Cardiac fibroblast (primary cell): ENCODE data around the gene USP5.
"Not testable (repeated sequence)": the region's sequence is repeated elsewhere in the genome, so short reads cannot be mapped to it uniquely, and the experiment has no call there.

ENCODE experiments used
- DNase-seq, 2 donors: peaks; one replicate each; pipeline versions ENCODE4 v3.0.0 to v3.0.0-alpha.2; 2010; ENCODE audit warnings: low read depth in 2 of 2
- H3K4me3 ChIP-seq, 2 donors: replicated peaks in 1 of 2; 1 replicate in 1 of 2; 2 replicates in 1 of 2; pipeline ENCODE4 v1.5.1; 2011; ENCODE audit warnings: low read depth in 2 of 2, low read length in 2 of 2, mild to moderate bottlenecking in 2 of 2, moderate library complexity in 1 of 2
- TF ChIP-seq, protein P1 (sequence below): IDR thresholded peaks from one replicate; pipeline ENCODE4 v1.5.1; 2011; ENCODE audit warnings: low read depth, mild to moderate bottlenecking, low read length, inconsistent platforms

Gene USP5

DNA sequence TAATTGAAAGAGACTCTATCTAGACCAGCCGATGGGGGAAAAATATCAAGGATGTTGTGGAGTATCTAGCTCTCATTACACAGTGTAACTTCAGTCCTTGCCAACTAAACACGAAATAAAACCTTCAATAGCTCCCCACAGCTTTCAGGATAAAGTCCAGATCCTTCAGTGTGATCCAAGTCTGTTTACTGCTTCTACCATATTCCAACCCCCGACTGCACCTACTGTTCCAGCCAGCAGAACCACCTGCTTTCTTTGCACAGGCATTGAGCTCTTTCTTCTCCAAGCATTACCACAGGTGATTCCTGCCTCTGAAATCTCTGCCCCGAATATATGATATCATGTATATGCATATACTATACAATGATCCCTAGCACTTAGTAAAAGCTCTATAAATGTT is 50.5 kb downstream of the USP5 start:
- no peak overlapping the region for H3K4me3 ChIP-seq
- no peak for DNase-seq
- TF ChIP-seq, protein P1, sequence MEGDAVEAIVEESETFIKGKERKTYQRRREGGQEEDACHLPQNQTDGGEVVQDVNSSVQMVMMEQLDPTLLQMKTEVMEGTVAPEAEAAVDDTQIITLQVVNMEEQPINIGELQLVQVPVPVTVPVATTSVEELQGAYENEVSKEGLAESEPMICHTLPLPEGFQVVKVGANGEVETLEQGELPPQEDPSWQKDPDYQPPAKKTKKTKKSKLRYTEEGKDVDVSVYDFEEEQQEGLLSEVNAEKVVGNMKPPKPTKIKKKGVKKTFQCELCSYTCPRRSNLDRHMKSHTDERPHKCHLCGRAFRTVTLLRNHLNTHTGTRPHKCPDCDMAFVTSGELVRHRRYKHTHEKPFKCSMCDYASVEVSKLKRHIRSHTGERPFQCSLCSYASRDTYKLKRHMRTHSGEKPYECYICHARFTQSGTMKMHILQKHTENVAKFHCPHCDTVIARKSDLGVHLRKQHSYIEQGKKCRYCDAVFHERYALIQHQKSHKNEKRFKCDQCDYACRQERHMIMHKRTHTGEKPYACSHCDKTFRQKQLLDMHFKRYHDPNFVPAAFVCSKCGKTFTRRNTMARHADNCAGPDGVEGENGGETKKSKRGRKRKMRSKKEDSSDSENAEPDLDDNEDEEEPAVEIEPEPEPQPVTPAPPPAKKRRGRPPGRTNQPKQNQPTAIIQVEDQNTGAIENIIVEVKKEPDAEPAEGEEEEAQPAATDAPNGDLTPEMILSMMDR, result no peak

DNA sequence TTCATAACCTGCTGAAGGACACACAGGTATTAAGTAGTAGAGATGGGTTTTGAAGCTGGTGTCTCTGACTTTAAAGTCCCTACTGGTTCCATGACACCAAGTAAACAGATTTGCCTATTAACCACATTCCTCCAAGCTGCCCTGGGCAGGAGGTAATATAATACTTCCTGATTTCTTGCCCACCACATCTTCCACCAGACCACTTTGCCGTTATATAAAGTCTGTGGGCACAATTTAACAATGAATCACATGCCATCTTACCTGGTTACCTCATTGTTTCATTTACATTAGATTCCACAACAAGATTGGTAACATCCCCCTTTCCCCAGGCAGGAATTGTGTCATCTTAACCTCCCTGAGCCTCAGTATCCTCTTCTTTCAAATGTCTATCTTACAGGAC is 51.8 kb downstream of the USP5 start:
- no peak overlapping the region for H3K4me3 ChIP-seq
- TF ChIP-seq, protein P1, result no peak
- no peak for DNase-seq

DNA sequence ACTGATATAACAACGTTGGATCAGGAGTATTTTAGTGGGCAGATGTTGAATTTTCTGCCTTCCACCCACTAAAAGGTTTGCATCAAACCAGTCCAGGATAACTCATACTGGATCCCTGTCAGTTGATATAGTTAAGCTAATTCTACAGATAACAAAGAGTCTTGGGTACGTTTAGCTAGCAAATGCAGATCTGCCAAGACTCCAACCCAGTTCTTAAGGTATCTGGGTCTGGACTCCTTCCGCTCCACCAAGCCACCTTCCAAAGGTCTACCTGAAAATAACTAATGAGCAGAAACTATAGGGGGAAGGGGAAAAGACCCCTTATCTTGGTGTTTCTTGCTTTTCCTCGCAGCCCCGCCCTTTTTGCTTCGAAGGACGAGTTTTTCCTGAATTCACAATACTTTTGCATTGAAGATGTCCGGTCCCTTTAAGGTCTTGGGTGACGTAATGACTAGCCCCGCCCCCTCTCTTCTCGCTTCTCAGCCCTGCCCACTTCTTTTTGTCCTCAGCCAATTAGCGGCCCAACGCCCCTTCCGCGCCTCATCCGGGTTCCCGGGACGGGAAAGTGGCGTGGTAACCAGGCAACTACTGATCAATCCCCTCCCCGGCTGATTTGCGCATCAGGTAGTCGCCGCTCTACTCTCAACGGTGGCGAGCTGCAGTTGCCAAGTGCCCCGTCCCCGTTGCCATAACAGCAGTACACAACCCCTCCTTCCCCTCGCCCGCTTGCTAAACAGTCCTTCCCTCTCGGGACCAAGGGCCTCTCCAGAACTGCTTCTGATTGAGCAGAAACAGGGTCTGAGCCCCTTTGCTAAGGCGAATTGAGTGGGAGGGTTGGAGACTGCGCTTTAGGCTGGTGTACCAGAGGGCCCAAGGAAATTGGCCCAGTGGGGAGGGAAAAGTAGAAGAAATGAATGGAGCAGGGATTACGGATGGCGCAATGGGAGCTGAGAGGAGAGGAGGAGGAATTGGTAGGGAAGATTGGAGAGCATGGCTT is 52.6 kb downstream of the USP5 start, which contains the start of gene LRRC23:
LRRC23 (plus strand) TSS at position 543 of the 997 bp plus-strand sequence. CDS start 812 bp downstream, outside the sequence.
- TF ChIP-seq, protein P1, result no peak
- DNase-seq, result peak; percentile 95 to 97

DNA sequence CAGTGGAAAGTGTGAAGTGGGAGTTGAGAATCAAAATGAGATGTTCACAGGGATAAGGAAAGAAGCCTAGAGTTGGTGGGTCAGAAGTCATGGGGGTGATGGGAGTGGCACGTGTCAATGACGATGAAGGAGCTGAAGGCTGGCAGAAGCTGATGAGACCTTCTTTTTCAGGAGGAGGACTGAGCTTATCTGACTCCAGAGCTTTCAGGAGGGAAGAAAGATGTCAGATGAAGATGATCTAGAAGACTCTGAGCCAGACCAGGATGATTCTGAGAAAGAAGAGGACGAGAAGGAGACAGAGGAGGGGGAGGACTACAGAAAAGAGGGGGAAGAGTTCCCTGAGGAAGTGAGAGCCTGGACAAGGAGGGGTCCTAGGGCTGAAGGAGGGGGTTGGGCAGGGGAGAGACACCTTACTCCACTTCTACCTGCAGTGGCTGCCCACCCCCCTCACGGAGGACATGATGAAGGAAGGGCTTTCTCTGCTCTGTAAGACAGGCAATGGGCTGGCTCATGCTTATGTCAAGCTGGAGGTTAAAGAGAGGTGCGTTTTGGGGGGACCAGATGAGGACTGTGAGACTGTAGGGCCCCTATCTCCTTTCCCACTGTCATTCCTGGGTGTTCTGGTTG is 53.6 kb downstream of the USP5 start:
- peak overlapping the region; percentile 70 to 85 for H3K4me3 ChIP-seq
- TF ChIP-seq, protein P1, result no peak
- DNase-seq, result no peak

More for the DNA sequence above, 52.6 kb downstream of the USP5 start, which contains the start of gene LRRC23:
- H3K4me3 ChIP-seq, result peak within 1 kb of the TSS; percentile 70 to 85

DNA sequence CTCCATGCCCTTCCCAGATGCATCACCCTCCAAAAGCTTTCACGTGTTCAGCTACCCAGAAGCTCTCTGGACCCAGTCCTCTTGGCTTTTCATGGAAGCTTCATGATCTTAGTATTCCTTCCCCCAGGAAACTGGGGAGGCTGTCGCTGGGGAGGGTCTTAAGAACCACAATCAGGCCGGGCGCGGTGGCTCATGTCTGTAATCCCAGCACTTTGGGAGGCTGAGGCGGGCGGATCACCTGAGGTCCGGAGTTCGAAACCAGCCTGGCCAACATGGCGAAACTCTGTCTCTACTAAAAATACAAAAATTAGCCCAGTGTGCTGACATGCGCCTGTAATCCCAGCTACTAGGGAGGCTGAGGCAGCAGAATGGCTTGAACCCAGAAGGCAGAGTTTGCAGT is 56.2 kb downstream of the USP5 start:
- H3K4me3 ChIP-seq, DNase-seq: not testable (repeated sequence)

DNA sequence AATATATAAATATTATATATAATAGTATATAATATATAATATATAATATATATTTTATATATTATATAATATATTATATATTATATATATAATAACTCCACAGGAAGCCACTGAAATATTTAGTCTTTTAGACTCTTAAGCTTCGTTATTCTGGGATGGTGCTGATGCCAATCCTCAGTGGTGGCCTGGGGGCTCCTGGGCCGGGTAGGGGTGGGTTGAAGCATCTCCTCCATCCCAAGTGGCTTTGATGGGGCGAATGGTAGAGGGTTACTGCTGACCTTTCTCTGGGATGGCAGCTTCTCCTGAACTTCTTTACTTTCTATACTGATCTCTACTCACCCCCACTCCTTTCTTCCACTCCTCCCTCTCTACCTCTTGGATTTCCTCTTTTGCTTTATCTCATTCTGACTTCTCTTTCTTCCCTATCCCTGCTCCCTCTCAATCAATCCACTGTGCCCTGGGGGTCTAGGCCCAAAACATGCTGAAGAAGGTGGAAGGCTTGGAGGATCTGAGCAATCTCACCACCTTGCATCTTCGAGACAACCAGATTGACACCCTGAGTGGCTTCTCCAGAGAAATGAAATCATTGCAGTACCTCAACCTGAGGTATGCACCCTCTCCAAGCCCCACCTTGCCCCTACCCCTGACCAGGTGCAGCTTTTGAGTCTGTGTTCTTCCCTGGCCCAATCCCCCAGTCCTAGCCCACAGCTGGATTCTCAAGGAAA is 57.6 kb downstream of the USP5 start:
- TF ChIP-seq, protein P1, result no peak
- no peak for DNase-seq
- no peak overlapping the region for H3K4me3 ChIP-seq
